NCI-H146 (cell line): ENCODE measurements around the gene PRRX2.

Experiments used
- DNase-seq: peaks from one replicate; lab custom pipeline; 2025; lab: John Stamatoyannopoulos, UW

The PRRX2 gene

DNA sequence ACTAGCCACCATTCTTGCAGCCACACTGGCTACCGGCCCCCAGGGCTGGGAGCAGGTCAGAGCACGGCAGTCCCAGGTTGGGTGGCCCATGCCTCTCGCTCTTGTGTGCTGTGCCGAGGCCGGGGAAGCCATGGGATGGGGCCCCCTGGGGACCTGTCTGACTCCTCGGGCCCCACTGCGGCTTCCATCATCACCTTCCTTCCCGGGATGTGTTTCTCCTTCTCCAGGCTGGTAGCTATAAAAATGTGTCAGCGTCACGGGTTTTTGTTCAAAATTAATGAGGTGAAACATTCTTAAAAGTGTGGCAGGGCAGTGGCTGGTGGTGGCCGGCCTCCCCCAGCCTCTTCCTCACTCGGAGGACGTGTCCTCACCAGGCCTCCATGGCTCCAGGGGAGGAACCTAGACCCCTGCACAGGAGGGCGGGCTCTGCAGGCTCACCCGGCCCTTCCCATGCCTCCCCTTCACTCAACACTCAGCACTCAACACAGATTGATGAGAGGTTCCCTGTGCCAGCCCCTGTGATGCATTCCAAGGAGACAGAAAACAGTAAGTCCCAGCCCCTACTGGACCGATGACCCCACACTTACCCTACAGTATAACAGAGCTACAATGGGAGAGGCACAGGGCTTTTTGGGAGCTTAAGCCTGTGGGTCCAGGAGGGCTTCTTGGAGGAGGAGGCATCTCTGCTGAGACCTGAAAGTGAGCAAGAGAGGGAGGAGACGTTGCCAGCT, 44.2 kb downstream of the PRRX2 start:
- DNase-seq = no peak

DNA sequence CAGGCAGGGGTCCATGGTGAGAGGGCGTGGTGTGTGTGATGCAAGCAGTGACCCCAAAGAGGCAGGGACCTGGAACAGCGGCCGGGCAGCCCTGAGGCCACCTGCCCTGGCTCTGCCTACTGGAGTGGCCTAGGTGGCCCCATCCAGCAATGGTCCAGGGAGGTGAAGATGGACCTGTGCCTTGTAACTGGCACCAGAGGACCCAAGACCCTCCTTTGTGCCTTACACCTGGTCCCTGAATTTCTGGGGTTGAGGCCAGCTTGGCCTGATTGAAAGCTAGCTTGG, 44.7 kb downstream of the PRRX2 start:
- DNase-seq = no peak

GRCh38 chr9:129712634-129713401, 47.4 kb downstream of the PRRX2 start:
- DNase-seq = no peak

GRCh38 chr9:129713402-129713679, 47.9 kb downstream of the PRRX2 start:
- DNase-seq = no peak

GRCh38 chr9:129714511-129715061, 49.1 kb downstream of the PRRX2 start:
- no peak for DNase-seq

GRCh38 chr9:129716091-129716490, 50.6 kb downstream of the PRRX2 start:
- DNase-seq = no peak

GRCh38 chr9:129717991-129718390, 52.5 kb downstream of the PRRX2 start:
- DNase-seq = no peak

DNA sequence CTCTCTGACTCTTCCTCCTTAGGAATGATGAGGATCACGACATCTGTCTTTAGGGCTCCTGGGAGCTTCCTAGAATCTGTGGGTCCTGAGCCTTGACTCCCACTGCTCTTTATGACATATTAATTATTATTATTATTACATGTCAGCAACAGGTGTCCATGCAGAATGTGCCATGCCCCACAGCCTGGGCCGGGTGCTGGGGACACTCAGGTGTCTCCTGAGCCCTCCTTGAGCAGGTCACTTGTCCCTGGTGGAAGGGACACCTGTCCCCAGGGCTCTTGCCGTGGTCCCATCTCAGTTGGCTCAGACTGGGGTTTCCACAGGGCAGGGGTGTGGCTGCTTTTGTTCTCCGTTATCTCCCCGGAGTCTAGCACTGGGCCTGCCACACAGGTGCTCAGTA, 53.2 kb downstream of the PRRX2 start:
- DNase-seq = no peak

DNA sequence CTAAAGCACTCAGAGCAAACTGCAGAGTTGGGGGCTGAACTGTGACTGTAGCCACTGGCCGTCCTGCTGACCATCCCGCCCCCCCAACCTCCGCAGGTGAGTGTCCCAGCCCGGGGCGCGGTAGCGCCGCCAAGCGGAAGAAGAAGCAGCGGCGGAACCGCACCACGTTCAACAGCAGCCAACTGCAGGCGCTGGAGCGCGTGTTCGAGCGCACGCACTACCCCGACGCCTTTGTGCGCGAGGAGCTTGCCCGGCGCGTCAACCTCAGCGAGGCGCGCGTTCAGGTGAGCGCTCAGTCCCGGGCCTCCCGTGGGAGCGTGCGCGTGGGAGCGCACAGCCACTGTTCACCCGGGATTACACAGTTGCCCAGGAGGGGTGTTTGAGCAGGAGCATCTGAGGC, 53.7 kb downstream of the PRRX2 start:
- no peak for DNase-seq

DNA sequence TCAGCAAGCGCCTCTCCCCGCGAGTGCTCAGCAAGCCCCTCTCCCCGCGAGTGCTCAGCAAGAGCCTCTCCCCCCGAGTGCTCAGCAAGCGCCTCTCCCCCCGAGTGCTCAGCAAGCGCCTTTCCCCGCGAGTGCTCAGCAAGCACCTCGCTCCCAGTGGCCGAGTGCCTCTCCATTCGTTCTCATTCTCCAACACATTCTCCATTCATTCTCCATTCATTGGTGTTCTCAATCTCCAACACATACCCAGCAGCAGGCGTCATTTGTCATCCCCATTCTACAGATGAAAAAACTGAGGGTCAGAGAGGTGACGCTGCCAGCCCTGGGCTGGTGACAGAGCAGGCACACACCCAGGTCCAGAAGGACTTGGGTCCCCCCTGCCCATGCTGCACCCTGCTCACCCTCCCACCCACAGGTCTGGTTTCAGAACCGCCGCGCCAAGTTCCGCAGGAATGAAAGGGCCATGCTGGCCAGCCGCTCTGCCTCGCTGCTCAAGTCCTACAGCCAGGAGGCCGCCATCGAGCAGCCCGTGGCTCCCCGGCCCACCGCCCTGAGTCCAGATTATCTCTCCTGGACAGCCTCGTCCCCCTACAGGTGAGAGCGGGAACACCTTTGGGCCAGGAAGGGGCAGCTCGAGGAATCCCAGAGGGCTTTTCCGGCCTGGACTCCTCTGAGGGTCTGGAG, 54.9 kb downstream of the PRRX2 start:
- DNase-seq = no peak

DNA sequence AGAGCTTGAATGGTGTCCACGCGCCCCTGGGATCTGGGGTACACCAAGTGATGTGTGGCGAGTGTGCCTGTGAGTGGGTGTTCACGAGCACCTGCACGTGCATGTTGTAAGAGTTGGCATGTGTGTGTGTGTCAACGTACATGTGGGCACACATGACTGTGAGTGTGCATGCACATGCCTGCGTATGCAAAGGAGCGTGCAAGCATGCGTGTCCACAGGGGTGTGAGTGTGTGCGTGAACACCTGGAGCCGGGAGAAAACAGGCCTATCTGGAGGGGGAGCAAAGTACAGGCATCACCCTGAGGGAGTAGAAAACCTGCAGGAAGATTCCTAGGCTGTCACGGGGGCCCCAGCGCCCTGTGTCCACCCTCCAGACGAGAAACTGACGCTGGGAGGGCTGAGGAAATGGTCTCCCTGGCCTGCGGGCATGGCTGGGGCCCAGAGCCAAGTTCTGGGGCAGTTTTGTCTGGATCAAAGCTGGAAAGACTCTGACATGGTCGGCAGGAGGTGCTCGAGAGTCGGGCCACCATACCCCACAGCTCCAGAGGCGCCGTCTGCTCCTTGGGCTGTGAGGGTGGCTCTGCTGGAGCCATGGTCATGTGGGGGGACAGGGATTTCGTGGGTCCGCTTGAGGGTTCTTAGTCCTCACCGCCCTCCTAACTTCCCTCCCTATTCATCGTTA, 55.6 kb downstream of the PRRX2 start:
- no peak for DNase-seq

DNA sequence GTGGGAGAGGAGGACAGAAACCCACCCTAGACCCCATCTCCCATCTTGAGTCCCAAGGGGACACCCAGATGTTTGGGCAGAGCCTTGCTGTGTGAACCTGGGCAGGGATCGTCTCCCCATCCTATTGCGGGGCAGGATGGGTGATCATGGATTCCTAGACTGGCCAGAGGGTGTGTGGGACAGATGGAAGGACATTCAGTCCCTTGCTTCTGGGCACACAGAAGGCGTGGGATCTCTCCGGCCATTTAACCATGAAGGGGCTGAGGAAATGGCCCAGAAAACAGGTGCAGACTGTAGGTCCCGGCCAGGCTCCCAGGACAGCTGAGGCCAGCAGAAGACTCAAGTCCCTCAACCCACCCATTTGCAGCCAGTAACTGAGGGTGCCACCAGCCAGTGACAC, 57.5 kb downstream of the PRRX2 start:
- DNase-seq = no peak

DNA sequence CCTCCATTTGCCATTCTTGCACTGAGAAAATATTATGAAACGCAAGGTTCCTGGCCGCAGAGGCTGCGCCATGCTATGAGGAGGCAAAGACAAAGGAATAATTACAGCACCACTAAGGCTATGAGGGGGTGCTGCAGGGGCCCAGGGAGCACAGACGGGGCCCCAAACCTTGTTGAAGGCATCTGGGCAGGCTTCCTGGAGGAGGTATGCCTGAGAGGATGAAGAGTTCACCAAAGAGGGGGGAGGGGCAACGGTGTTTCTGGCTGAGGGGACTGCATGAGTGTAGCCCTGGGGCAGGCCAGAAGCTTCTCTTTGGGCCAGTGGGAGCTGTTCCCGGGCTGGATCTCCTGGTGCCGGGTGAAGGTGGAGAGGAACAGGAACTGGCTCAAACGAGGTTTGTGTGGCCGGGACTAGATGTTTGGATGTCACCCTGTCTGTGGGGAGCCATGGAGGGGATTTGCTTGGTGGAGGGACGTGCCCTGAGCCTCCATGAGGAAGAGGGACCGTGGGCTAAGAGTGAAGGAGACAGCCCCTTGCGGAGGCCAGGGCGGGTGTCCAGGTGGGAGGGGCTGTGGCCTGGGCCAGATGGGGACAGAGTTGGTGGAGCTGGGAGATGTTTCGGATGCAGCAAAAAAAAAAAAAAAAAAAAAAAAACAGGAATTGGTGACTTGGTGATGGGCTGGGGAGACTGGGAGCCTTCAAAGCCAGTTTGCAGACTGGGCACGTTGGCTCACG, 59.2 kb downstream of the PRRX2 start:
- no peak for DNase-seq

DNA sequence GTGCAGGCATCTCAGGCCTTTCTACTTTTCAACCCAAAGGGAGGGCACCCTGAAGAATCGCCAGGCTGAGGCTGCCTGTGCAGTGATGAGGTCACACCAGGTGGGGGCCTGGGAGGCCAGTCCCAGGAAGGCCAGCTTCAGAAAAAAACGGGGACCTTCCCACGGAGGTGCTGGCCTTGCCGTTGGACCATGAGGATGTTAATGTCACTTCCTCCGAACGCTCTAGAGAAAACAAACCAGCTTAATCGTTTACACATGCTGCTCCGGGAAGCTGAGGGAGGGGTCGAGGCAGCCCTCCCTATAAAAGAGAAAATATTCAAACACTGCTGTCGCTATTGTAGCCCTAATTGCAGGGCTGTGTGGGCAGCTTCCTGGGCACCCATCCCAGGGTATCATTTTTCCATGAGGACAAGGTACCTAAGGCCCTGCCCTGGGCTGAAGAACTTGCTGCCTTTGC, 60.4 kb downstream of the PRRX2 start:
- no peak for DNase-seq

DNA sequence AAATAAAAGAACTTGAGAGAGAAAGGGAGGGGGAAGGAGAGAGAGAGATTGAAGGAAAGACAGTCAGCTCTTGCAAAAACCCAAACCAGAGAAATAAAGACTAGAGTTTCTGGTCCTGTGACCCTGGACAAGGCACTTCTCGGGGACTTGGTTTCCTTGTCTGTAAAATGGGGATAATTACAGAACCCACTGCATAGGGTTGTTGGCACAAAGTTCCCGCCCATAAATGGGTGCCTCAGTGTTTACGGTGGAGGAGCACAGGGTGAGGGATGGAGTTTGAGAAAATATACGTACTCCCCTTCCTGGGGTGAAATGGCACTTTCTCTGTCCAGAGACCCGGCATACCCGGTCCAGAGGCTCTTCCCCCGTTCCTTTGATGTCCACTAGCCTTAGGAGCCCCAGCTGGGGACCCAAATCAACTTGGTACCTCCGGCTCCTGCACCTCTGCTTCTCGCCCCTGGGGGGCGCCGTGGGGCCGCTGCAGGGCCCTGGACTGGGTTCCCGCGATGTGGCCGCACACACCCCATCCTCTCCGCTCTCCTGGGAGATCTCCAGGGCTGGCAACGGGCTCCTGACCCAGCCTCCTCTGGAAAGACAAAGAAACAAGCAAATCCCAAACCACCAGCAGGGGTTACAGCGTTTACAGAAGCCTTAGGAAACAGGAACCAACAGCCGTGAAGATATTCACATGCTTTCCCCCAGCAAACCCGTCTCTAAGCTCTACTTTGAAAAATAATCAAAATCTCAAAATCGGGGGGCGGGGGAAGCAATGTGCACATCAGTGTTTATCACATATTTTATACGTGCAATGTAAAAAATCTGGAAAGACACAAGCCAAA, 61.1 kb downstream of the PRRX2 start:
- DNase-seq = peak; percentile 41

GRCh38 chr9:129728744-129729143, 63.3 kb downstream of the PRRX2 start:
- DNase-seq = no peak

DNA sequence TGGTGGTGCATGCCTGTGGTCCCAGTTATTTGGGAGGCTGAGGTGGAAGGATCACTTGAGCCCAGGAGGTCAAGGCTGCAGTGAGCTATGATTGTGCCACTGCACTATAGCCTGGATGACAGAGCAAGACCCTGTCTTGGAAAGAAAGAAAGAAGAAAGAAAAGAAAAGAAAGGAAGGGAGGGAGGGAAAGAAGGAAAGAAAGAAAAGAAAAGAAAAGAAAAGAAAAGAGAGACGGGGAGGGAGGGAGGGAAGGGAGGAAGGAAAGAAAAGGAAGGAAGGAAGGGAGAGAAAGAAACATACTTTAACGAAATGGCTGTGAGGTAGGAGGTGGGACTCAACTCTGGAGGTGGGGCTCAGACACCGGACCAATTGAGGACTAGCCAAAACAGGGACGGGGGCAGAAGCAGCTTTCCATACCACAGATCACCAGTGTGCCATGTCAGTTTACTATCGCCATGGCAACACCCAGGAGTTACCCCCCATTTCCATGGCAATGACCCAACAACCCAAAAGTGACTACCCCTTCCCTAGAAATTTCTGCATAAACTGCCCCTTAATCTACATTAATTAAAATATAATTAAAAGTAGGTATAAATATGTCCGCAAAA, 66.1 kb downstream of the PRRX2 start:
- no peak for DNase-seq

GRCh38 chr9:129732100-129732499, 66.7 kb downstream of the PRRX2 start:
- no peak for DNase-seq

GRCh38 chr9:129732946-129733631, 67.6 kb downstream of the PRRX2 start:
- DNase-seq = no peak

GRCh38 chr9:129733632-129733953, 68.1 kb downstream of the PRRX2 start:
- no peak for DNase-seq
